ENCODE measurements around the gene WNT5A.
"Not testable (repeated sequence)": the region's sequence is repeated elsewhere in the genome, so short reads cannot be mapped to it uniquely, and the experiment has no call there.

WNT5A gene

GRCh38 chr3:55505102-55505501 is 18.0 kb upstream of the WNT5A start:
- not testable (repeated sequence) for DNase-seq

GRCh38 chr3:55501905-55502304 is 14.8 kb upstream of the WNT5A start:
- DNase-seq: no peak

- DNase-seq: no peak
Observed at GRCh38 chr3:55500555-55501330, 13.6 kb upstream of the WNT5A start.

GRCh38 chr3:55498520-55498919 is 11.4 kb upstream of the WNT5A start:
- DNase-seq: no peak

- no peak for DNase-seq
Observed at GRCh38 chr3:55497250-55497649, 10.1 kb upstream of the WNT5A start.

- DNase-seq: no peak
Observed at GRCh38 chr3:55494976-55495375, 7.9 kb upstream of the WNT5A start.

- no peak for DNase-seq
Observed at GRCh38 chr3:55492976-55493375, 5.9 kb upstream of the WNT5A start.

GRCh38 chr3:55491296-55491816 is 4.2 kb upstream of the WNT5A start:
- no peak for DNase-seq

GRCh38 chr3:55490276-55490913 is 3.3 kb upstream of the WNT5A start:
- DNase-seq: no peak

- DNase-seq: no peak
Observed at GRCh38 chr3:55489798-55490132, 2.7 kb upstream of the WNT5A start.

- DNase-seq: no peak
Observed at GRCh38 chr3:55488398-55489055, 1.4 kb upstream of the WNT5A start.

GRCh38 chr3:55487381-55488241 is 505 bp upstream of the WNT5A start:
- no peak for DNase-seq

- no peak for DNase-seq
Observed at GRCh38 chr3:55486101-55486856, 827 bp downstream of the WNT5A start.

- DNase-seq: peak; percentile 5
Observed at GRCh38 chr3:55484801-55485791, 2.0 kb downstream of the WNT5A start.

- no peak for DNase-seq
Observed at GRCh38 chr3:55484191-55484689, 2.9 kb downstream of the WNT5A start.

- DNase-seq: no peak
Observed at GRCh38 chr3:55483196-55484095, 3.7 kb downstream of the WNT5A start.

- DNase-seq: no peak
Observed at GRCh38 chr3:55482496-55483195, 4.5 kb downstream of the WNT5A start.

- no peak for DNase-seq
Observed at GRCh38 chr3:55481744-55482495, 5.2 kb downstream of the WNT5A start.

Measured in stimulated activated CD4-positive, alpha-beta T cell treated with anti-CD3 and anti-CD28 coated beads, Interleukin-12 subunit alpha, Interleukin-12 subunit beta, amount 100 ng/mL, for 4 hours (primary cell).